GM12878 (cell line): ENCODE measurements around the gene C4BPB. TPM values are rescaled to one million over a fixed set of nuclear protein-coding genes. Genes with fewer than 3 reads are reported as not detected.

Source experiments
- ATAC-seq: fragments of 200-7000 bp; cut with Tn5 transposase; 3 replicates; pipeline ENCODE4 v1.9.1; 2020; ENCODE audit warnings: mild to moderate bottlenecking, moderate library complexity
- BruUV-seq: library from RNA; stranded (reverse); fragments of 400-500 nt; replicated peaks from 2 replicates; lab custom pipeline; 2021; lab: Mats Ljungman, UMichigan
- CTCF ChIA-PET: fragments of 300-600 bp; sonication (Branson Sonifier 250); formaldehyde crosslinking; extraction: SDS; loops from one replicate; lab custom pipeline; 2021; ENCODE audit warnings: inconsistent platforms; lab: Yijun Ruan, JAX
- POLR2A ChIA-PET: fragments of 350-600 bp; formaldehyde crosslinking; extraction: SDS; loops from one replicate; lab custom pipeline; 2021; ENCODE audit warnings: inconsistent platforms; lab: Charles Lee
- RAD21 ChIA-PET: fragments of 300-600 bp; sonication (Branson Sonifier 250); formaldehyde crosslinking; loops from one replicate; lab custom pipeline; 2023; ENCODE audit warnings: antibody characterized with exemption; ENCODE audit not compliant: unreplicated experiment; lab: Charles Lee
- SMC1A ChIA-PET: fragments of 300-600 bp; sonication (Branson Sonifier 250); formaldehyde crosslinking; loops from one replicate; lab custom pipeline; 2023; ENCODE audit not compliant: unreplicated experiment, uncharacterized antibody; lab: Charles Lee
- DNase-seq: peaks from one replicate; pipeline ENCODE4 v3.0.0-alpha.2; 2011; ENCODE audit warnings: low read depth, low spot score
- FAIRE-seq: peaks from 3 replicates; lab custom pipeline; 2011; peaks lifted over from hg19 to GRCh38; lab: Jason Lieb, UNC
- H2AFZ ChIP-seq: 2 replicates; pipeline ENCODE4 v1.6.0; 2011; ENCODE audit warnings: low read depth, low read length, control low read depth; ENCODE audit not compliant: control insufficient read depth
- H3K27ac ChIP-seq: 2 replicates; pipeline ENCODE4 v1.5.1; 2011; ENCODE audit warnings: control low read depth; ENCODE audit not compliant: control insufficient read depth, insufficient read depth
- H3K27me3 ChIP-seq, 2 experiments: replicated peaks in 1 of 2; 2 replicates each; pipeline versions ENCODE4 v1.6.0 to v1.6.1; 2011; ENCODE audit warnings: low read length in 1 of 2; ENCODE audit not compliant: control insufficient read depth in 2 of 2, insufficient read depth in 2 of 2
- H3K36me3 ChIP-seq, 2 experiments: 2 replicates each; pipeline ENCODE4 v1.5.1; 2011; ENCODE audit warnings: low read length in 1 of 2; ENCODE audit not compliant: control insufficient read depth in 2 of 2, insufficient read depth in 2 of 2
- H3K4me1 ChIP-seq: 2 replicates; pipeline ENCODE4 v1.6.1; 2011; ENCODE audit warnings: mild to moderate bottlenecking, low read length, moderate library complexity, mixed read lengths; ENCODE audit not compliant: control insufficient read depth, insufficient read depth
- H3K4me2 ChIP-seq: 2 replicates; pipeline ENCODE4 v1.6.0; 2011; ENCODE audit warnings: control low read depth; ENCODE audit not compliant: control insufficient read depth, insufficient read depth
- H3K4me3 ChIP-seq: fragments of 200-600 bp; sonication (generic); 2 replicates; pipeline ENCODE4 v1.5.1; 2016
- H3K79me2 ChIP-seq: 2 replicates; pipeline ENCODE4 v1.6.0; 2011; ENCODE audit warnings: low read length; ENCODE audit not compliant: control insufficient read depth, insufficient read depth
- H3K9ac ChIP-seq: 2 replicates; pipeline ENCODE4 v1.8.0; 2011; ENCODE audit warnings: low read length, control low read depth, mixed read lengths; ENCODE audit not compliant: control insufficient read depth, insufficient read depth
- H3K9me3 ChIP-seq: replicated peaks from 3 replicates; pipeline ENCODE4 v1.5.1; 2011; ENCODE audit warnings: mild to moderate bottlenecking, low read length; ENCODE audit not compliant: control insufficient read depth, insufficient read depth
- H4K20me1 ChIP-seq: 2 replicates; pipeline ENCODE4 v1.6.0; 2011; ENCODE audit not compliant: control insufficient read depth, insufficient read depth
- ASH2L ChIP-seq: fragments of 300-600, 200-600 bp; sonication (generic); IDR thresholded peaks from 2 replicates; pipeline ENCODE4 v1.6.1; 2017; ENCODE audit warnings: low read depth, mild to moderate bottlenecking, borderline replicate concordance
- CBX3 ChIP-seq: fragments of 200-600 bp; sonication (generic); IDR thresholded peaks from 2 replicates; pipeline ENCODE4 v1.6.1; 2016; ENCODE audit warnings: low read depth, borderline replicate concordance
- JUND ChIP-seq: IDR thresholded peaks from 2 replicates; pipeline ENCODE4 v1.6.1; 2012; ENCODE audit warnings: low read depth, mild to moderate bottlenecking, low read length, improper control_type of control experiment, moderate library complexity
- NFIC ChIP-seq: IDR thresholded peaks from 2 replicates; pipeline ENCODE4 v1.6.1; 2012; ENCODE audit warnings: low read depth, mild to moderate bottlenecking, inconsistent platforms, low read length, moderate library complexity
- NR2C1 ChIP-seq: fragments of 450-650 bp; IDR thresholded peaks from 2 replicates; pipeline ENCODE4 v1.6.1; 2017; ENCODE audit warnings: antibody characterized with exemption, mild to moderate bottlenecking, moderate library complexity
- RELA ChIP-seq: fragments of 450-650 bp; IDR thresholded peaks from 2 replicates; pipeline ENCODE4 v1.8.0; 2014; ENCODE audit warnings: borderline replicate concordance; ENCODE audit not compliant: partially characterized antibody
- ZNF217 ChIP-seq: fragments of 450-650 bp; IDR thresholded peaks from 2 replicates; pipeline ENCODE4 v1.6.1; 2017; ENCODE audit warnings: antibody characterized with exemption, mild to moderate bottlenecking
- ZNF592 ChIP-seq: fragments of 450-650 bp; IDR thresholded peaks from 2 replicates; pipeline ENCODE4 v1.6.1; 2017; ENCODE audit warnings: mild to moderate bottlenecking, moderate library complexity
- WGBS: methylation state at CpG from one replicate; pipeline ENCODE4 v1.1.6; 2016; ENCODE audit warnings: low lambda C conversion rate; ENCODE audit not compliant: insufficient replicate concordance, insufficient coverage; ENCODE audit errors: missing lambda C conversion rate; 5-methylcytosine and 5-hydroxymethylcytosine counted together
- in situ Hi-C: fragments of 300-500 bp; cut with MboI; formaldehyde crosslinking; loops from 9 replicates; pipeline ENCODE4 v1.14.3; 2018; ENCODE audit warnings: mixed read lengths
- intact Hi-C: fragments of 100-400 bp; cut with micrococcal nuclease; formaldehyde crosslinking; loops from one replicate; pipeline ENCODE4 v1.14.2; 2022; ENCODE audit not compliant: unreplicated experiment
- polyA plus RNA-seq, 11 experiments: library from polyadenylated mRNA; depleted of rRNA in 4 of 11; unstranded in 6 of 11; stranded (reverse) in 5 of 11; fragments of >200 nt; fragmentation: Nextera tagmentation in 4 of 11; fragmentation: Illumina TruSeq in 1 of 11; extraction: Ambion mirVana in 4 of 11; extraction: Trizol in 1 of 11; gene quantifications; 1 replicate in 1 of 11; 2 replicates in 10 of 11; pipeline versions ENCODE4 v1.2.1 to v1.2.3, GENCODE V29; 2011 to 2016; ENCODE audit warnings: inconsistent platforms in 2 of 11, missing spikeins in 2 of 11, low read depth in 1 of 11
- total RNA-seq, 4 experiments: library from RNA; depleted of rRNA in 3 of 4; stranded (reverse); fragments of >200 nt in 3 of 4; fragmentation: Illumina TruSeq in 1 of 4; extraction: Trizol in 1 of 4; gene quantifications; 2 replicates each; pipeline versions ENCODE4 v1.2.1 to v1.2.3, GENCODE V29; 2013 to 2021

C4BPB gene
- total and polyA plus RNA-seq, 10 of the 15 experiments (the other 5 are each of a cell fraction or from before 2014, with no cell fraction given), result 0.31 to 1.2 (median 0.53) TPM; not detected in 1

DNA sequence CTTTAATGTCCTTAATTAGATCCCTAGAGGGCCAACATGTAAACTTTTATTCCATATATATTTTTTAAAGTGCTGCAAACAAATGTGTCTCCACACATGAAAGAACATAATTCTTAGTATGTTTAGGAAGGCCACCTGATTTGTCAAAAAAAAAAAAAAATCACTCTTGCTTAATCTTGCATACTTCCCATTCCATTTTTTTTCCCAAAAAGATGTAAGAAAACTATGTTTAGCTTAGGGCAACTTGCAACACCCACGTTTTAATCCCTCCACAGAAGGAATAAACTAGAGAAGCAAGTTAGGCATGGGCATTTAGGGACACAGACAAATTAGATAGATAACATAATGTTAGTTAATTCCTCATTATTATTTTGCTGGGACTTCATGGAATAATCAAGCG lies 43.2 kb upstream of the C4BPB start:
- Histone ChIP-seq H3K4me2 (no peak overlapping the region), H3K36me3 (peaks cover 0 to 8% of the 10 kb centered on the region in 2 experiments; a peak in 2 of 4 replicates), H3K4me3 (no peak overlapping the region), H3K9me3 (no peaks in the 10 kb centered on the region), H3K4me1 (no peaks in the 10 kb centered on the region; the same call in 1 of the 2 replicates), H3K27ac (no peak overlapping the region), H3K79me2 (peaks cover 26% of the 10 kb centered on the region), H2AFZ (no peak overlapping the region), H3K9ac (no peak overlapping the region), H4K20me1 (no peaks in the 10 kb centered on the region), H3K27me3 (no peaks in the 10 kb centered on the region)
- TF ChIP-seq RELA, result no peak
- TF ChIP-seq NR2C1, result no peak
- no peak for TF ChIP-seq ZNF217
- TF ChIP-seq NFIC, result no peak
- no peak for TF ChIP-seq CBX3
- TF ChIP-seq ZNF592, result no peak
- TF ChIP-seq ASH2L, result no peak
- TF ChIP-seq JUND, result no peak
- FAIRE-seq (no peak), ATAC-seq (no peak), DNase-seq (no peak)
- intact Hi-C loops, result no loop called here
- no TSS peak for BruUV-seq
- 48% methylated on average over 2 of the region's 2 CpGs for WGBS
- RAD21 ChIA-PET, result no interaction called here
- in situ Hi-C loops, result no loop called here
- SMC1A ChIA-PET, result interaction anchor here (0.8 to 7.1 kb wide), 4 partner anchors 23 to 454 kb away, joined by 3 to 66 read pairs (median 34); no protein-coding TSS in a partner anchor
- POLR2A ChIA-PET, result interaction anchor here (0.6 kb wide), 1 partner anchor 281 kb away, joined by 3 read pairs; no protein-coding TSS in a partner anchor
- CTCF ChIA-PET, result interaction anchor here (0.5 to 9.2 kb wide), 15 partner anchors 10 to 566 kb away, joined by 3 to 131 read pairs (median 4); no protein-coding TSS in a partner anchor
